HuH-7 (cell line): ENCODE data around the gene IGSF5.
"Not testable (repeated sequence)": the region's sequence is repeated elsewhere in the genome, so short reads cannot be mapped to it uniquely, and the experiment has no call there.

ENCODE experiments used
- DNase-seq: peaks from one replicate; pipeline ENCODE4 v3.0.0; 2011; ENCODE audit warnings: low spot score

Gene IGSF5

DNA sequence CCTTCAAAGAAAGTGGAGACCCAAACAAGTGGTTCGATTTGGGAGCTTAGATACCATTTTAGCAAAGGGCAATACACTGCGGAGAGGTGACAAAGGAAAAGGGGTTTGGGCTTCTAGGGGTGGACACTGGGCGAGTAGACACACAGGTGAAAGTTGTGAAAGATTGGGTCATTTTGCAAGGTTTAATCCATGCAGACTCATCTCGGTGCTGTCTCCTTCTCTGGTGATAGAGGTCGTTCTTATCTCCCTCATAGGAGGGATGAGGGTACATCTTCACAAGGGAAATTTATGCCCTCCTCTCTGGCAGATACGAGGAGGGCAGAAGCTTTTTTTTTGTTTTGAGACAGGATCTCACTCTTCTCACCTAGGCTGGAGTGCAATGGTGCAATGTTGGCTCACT is 6.4 kb upstream of the IGSF5 start:
- no peak for DNase-seq

DNA sequence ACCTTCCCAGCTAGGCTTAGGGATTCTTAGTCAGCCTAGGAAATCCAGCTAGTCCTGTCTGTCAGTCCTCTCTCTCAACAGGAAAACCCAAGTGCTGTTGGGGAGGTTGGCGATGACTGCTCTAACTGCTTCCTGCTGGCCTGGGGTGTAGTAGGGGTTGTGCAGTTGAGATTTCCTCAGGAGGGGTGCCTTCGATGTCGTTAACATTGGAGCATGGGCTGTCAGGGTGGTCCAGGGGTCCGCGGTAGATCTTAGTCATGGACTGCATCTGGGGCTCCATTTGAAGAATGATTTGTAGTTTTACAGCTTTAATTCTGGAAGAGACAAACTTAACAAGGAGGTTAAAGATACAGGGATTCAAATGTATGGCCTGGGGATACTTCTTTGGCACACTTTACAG is 5.5 kb upstream of the IGSF5 start:
- not testable (repeated sequence) for DNase-seq

DNA sequence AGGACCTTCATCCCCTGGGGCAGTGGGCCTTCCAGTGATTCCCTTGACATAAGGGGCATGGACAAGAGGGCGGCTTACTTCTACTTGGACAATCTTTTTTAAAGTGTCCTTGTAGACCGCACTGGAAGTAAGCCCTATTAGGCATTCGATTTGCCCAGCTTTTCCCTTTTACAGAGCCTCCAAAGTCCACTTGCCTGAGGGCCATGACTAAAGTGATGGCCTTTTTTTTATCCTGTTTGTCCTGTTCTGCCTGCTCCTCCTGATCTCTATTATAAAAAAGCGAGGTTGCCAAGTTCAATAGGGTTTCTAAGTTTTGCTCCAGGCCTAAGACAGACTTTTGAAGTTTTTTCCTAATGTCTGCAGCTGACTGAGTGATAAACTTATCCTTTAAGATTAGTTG is 2.4 kb upstream of the IGSF5 start:
- DNase-seq = not testable (repeated sequence)

DNA sequence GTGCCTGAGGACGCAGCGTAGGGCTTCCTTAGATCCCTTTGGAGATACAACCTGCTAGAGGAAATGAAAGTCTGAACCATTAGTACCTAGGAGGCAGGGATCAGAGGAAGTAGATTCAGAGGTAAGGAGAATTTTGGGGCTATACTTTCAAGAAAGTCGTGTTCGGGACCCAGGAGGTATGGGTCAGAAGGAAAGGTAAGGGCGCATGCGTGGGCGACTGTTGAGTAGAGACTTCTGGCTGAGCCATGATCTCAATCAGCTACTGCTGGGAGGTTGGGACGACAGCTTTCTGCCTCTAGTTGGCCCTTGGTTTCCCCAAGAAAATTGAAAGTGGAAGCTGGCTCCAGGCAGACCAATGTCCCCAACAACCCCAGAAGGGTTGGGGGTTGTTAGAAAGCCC is 349 bp downstream of the IGSF5 start:
- not testable (repeated sequence) for DNase-seq

DNA sequence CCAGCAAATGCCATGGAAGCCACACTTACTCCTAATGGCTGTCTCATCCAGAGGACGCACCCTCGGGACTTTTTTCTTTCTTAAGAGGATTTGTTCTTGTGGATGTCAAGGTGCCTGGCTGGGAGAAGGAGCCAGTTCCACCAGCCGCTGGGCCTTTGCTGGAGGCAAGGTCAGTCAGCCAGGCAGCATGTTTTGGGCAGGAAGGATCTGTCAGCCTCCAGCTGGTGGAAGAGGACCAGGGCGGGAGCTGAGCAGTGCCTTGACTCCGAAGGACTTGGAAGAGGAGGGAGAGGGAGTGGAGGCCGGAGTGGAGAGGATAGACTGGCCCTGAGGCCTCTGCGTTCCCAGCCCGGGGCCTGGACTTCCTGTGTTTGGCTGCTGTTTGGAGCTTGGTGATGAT is 5.7 kb downstream of the IGSF5 start:
- no peak for DNase-seq

DNA sequence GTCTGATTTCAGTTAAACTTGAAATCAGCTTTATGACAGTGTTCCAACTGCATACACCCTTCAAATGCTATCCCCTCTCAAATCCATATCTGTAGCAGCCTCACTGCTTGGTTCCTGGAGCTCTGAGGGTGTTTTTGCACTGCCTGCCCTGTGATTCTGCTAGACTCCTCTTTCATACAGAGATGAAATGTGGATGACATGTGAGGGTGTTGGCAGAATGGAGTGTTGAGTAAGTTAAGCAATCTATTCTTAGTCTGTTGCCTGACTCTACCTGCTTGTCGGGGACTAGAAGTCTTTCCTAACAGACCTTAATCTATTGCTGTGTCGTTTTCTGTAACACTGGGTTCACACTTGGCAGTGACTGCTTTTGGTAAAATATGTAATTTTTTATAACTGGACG is 9.8 kb downstream of the IGSF5 start:
- no peak for DNase-seq

DNA sequence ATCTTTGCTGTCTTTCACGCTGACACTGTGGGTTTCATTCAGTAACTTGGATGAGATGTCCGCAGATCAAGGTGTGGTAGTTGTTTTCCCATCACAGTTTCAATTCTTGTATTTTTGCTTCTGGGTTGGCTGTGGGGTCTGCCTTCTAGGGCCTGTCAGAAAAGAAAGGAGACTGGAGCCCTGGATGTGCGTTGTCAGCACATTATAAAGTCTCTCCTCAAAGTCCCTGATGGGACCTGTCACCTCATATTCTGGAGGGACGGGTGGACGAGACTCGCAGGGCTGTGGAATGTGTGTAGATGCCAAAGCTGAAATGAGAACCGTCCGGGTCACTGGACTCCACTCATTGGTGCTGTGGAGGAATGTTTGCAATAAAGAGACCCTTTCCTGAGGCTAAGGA is 11.3 kb downstream of the IGSF5 start:
- DNase-seq = no peak

DNA sequence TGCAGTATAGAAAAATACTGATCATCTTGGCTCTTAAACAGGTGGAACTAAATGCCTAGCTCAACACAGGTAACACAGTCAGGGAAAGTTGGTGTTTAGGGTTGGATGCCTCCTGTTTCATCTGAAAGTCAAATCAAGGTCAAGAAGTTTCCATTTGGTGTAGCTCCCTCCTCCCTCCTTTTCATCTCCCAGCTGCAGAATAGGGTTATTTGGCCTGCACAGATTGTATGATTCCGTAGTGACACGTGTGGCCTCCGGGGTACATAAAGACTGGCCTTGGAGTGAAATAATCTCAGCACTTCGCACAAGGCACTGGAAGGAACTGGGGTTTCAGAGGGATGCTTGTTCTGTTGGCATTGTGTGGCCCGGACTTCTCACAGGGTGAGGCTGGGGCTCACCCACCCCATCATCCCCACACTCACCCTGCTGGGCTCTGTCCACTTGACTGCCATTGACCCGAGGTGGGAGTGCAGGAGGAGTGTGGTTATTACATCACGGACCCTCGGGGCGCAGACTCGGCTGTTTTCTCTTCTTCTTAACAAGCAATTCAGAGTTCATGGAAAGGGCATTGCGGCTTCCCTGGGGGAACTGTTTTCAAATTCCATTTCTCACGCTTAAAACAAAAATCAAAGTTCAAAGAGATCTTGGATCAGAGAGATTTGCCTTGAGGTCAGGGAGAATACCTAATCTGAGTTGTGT is 18.4 kb downstream of the IGSF5 start:
- DNase-seq = no peak

DNA sequence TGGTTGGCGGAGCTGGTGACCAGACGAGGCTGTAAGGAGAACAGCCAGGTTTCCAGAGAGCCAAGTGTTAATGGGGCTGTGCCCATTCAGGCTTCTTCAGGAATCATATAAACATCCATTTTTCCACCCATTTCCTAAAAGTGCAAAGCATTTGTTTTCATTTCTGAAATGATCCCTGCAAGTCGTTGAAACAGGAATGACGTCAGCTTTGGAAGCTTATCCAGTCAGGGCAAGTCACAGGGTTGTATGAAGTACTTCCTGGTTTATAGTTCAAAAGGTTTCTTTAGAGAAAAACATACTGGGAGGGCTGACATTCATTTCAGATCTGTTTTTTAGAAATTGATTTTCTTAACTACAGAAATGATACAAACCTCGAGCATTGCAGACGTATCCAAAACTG is 29.2 kb downstream of the IGSF5 start:
- no peak for DNase-seq

DNA sequence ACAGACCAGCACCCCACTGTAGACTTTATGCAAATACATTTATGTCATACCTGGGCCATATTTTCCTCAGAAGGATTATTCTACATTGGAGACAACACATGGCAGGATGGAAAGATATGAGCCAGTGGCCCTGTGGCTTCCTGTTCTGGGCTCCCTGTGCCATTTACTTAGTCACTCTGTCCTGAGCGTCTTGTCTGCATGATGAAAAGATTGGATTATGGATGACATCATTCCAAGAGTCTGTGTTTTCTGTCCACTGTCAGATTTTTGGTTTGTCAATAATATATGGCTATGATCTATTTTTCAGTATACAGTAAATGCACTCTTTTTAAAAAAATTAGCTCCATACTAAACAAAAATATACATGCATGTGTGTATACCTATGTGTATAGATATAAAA is 30.8 kb downstream of the IGSF5 start:
- DNase-seq = no peak

DNA sequence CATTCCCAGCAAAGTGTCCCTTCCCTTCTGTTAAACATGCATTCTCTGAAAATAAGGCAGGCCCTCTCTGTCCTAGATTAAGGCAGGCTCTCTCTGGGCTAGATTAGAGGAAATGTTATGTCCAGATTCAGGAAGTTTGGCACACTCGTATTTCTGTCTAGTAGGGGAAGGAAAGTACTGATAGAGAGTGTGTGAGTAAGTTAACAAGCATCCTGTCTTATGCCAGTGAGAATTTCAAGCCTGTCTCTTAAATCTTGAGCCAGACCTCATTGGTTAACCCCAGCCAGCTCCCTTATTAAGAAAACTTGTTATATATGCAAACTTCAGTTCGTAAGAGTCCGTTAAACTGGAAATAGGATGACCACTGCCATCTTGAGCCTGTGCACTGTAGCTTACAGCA is 31.6 kb downstream of the IGSF5 start:
- no peak for DNase-seq

DNA sequence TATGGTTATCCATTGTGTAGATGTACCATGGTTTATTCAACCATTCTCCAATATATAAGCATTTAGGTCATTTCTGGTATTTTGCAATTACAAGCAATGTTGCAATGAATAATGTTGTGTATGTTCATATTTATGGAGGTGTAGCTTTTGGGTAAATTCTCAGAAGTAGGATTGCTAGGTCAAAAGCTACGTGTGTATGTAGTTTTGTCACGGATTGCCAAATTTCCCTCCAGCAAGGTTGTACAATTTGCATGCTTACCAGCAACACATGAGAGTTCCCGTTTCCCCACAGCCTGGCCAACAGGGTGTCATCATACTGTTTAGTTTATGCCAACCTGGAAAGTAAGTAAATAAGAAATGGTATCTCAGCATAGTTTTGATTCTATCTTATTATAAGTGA is 36.3 kb downstream of the IGSF5 start:
- DNase-seq = no peak

DNA sequence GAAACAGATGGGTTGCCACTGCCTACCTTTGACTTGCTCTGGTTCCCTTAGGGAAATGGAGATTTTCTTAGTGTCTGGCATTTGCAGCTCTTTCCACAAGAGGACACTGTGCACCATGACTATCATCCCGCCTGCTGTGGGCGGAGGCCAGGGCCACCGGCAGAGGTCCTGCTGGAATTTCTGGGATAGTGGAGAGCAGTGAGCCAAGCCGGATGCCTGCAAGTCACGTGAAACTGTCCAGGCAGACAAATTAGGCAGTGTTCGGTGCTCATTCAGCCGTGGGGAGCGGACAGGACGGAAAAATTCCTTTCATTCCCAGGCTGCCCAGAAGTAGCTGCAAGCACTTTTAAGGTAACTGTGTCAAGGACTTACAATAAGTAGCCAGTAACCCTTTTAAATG is 43.4 kb downstream of the IGSF5 start:
- DNase-seq = peak; percentile 52

DNA sequence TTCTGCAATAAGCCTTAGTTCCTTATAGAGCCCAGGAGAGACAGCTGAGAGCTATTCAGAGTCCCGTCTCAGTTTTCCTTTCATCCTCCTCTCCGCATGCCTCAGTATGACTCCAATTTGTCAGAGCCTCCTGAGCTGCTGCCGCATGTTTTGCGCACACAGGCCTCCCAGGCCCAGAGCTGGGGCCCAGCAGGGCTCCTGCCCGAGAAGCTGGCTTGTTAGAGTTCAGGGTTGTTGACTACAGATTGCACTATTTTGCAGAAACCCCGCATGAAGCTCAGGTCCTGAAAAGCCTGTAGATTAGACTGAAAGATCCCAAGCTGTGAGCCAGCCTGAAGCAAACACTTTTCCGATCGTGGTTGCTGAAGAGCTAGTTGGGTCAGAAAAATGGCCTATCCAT is 51.5 kb downstream of the IGSF5 start:
- DNase-seq = no peak

DNA sequence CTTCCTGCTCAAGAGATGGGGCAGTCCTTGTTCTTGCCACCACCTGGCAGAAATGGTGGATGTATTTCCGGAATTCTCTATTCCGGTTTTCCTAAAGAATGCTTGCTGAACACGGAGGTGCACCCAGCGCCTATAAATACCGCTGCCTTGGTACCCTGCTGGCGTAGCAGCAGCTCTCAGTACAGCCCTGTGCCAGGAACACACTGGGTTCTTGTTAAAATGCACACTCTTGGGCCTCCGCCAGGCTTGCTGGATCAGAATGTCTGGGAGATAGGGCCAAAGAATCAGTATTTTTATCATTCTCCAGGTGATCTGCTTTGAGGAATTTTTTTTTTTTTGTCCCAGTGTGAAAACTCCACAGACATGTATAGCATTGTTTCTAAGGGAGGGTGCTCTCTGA is 54.2 kb downstream of the IGSF5 start:
- no peak for DNase-seq

DNA sequence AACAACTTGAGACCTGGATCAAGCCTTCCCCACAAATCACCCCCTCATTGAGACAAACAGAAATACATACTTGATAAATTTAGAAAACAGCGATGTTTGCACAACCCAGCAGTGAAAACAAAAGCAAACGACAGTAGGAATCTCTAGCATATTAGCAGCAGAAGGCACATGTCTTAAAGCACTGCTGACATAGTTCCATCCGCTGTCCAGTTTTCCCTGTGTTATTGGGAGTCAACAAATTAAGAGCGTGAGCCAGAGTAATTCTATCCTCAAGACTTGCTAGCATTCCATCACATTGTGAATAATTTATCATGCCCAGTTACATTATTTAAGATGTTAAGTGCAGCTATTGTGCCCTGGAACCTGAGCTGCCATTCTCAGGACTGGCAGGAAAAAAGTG is 55.3 kb downstream of the IGSF5 start:
- no peak for DNase-seq

DNA sequence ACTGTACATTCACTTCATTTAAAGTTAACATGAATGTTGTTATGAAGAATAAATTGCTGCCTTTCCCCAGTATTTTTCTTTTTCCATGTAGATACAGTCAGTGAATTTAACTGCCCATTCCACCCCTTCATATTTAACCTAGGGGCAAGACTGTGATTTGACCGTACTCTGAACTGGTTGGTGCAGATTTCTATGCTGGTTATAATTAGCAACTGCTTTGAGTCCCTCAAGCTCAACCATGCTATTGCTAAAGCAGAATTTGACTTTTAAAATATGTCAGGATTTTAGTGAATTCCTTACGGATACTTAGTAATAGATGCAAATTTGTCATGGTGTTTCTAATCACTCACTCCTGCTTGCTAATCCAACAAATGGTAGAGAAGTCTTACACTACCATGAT is 57.2 kb downstream of the IGSF5 start:
- no peak for DNase-seq

DNA sequence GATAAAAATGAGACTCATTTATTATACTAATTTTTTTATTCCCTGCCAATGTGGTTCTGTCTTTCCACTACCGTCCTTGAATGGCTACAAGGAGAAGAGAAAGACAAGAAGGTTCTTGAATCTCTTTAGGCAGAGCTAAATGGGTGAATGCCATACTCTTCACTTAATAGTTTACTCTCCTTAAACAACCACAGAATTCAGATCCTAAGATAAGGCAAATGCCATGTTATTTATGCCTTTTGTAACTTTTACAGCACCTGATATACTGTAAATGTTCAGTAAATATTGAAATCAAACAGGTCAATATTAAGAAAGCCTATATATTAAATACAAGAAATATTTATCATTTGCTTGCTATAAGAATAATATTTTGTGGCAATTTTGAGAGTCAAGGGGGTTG is 58.4 kb downstream of the IGSF5 start:
- no peak for DNase-seq

DNA sequence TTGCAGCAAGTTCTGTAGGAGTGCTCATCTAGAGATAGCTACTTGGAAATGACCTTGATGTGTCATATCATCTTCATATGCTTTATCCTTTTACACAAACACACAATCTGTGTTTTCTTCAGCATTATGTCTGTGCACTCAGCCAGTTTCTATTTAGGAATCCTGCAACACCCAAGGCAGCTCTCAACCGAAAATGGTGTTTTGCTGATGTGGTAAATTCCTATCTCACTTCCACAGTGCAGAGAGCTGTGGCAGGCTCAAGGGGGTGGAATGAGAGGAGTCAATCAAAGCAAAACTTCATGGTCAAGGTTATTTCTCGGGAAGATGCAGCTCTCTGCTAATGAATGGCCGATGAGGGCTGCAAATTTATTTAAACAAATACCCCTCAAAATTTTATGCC is 59.3 kb downstream of the IGSF5 start:
- DNase-seq = no peak

DNA sequence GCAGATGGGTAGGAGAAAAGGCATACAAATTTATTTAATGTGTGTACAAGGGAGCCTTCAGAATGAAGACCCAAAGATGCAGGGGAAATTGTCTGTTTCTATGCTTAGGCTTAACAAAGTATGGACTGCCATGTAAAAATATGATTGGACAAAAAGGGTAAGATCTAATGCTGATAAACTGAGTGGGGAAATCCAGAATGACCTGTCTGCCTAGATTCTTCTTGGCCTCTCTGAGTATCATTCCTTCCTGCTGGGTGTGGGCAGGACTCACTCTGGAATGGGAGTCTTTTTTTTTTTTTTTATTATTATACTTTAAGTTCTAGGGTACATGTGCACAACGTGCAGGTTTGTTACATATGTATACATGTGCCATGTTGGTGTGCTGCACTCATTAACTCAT is 61.0 kb downstream of the IGSF5 start:
- no peak for DNase-seq

DNA sequence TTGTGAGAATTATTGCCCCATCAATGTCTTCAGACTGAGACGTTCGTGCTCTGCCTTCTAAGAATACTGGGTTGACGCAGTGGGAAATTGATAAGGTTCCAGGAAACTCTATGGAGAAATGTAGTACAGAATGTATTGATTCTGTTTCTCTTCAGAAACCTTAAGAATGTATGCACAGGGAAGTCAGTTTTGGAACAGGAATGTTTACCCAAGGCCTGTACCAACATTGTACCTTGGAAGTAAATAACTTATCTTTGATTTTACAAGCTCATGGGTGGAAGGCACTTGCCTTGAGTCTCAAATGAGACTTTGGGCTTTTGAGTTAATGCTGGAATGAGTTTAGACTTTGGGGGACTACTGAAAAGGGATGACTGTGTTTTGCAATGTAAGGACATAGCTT is 62.8 kb downstream of the IGSF5 start:
- no peak for DNase-seq

DNA sequence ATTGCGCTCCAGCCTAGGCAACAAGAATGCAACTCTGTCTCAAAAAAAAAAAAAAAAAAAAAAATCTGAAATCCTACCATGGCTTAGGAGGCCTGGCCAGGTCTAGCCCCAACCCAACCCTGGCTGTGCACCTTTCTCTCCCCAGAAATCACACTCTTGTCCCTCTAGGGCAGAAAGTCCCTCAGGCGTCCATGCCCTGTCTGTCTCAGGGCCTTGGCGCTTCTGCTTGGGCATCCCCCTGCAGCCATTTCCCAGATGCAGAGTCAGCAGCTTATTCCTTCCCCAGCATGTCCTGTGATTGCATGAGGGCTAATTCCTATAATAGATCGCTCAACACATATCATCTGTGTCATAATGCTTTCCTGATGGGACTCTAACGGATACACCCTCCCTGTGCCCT is 65.0 kb downstream of the IGSF5 start:
- DNase-seq = no peak

DNA sequence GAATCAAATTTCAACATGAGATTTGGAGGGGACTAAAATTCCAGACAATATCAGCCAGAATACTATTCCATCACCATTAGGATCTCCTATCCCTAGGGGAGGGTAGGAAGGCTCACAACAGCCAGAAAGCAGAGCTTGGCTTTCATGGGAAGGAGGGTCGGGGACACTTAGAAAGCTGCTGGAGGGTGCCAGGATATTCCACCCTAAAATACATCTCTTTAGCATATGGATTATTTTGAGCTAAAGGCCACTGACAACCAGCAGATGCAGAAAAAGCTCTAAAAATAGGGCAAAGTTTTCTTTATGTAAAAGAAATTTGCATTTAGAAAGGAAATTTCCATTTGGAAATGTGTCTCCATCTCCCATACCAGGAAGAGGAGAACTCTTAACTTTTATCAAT is 68.0 kb downstream of the IGSF5 start:
- DNase-seq = no peak

DNA sequence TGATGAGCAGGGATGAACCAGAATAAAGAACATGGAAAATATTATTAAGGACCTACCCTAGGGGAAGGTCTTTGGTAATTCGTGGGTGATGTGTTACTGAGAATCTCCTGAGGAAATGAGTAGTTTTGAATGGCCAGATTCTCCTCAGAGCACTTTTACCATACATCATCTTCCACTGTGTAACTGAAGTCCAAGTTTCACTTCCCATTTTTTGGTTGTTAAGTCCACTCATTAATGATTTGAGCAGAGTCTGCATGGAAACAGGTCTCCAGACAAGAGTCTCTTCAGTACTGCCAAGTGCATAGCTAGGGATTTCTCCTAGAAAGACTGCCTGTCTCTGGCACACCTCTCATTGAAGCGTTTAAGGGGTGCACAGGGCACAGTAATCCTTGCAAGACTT is 73.6 kb downstream of the IGSF5 start:
- no peak for DNase-seq

DNA sequence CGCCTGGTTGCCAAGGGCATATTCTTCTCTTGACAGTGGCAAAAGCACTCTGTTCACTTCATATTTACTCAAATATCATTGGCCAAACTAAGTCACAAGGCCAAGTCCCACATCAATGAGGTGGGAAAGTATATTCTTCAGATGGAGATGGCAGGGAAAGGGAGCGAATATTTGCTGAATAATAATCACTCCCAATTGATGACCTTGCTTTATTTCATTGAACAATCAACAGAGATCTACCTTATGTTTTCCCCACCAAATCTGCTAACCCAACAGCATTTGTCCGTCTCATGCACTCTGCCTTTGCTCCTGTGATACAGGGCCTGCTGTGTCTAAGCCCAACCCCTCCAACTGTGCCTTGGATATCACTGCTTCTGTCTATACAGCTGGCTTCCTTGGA is 77.1 kb downstream of the IGSF5 start:
- DNase-seq = no peak
